ENCODE measurements around the gene HRAS. TPM values are rescaled to one million over a fixed set of nuclear protein-coding genes. Genes with fewer than 3 reads are reported as not detected.

Gene HRAS
- total RNA-seq, 2 experiments from 2014 or later = 22.0 to 25.8 TPM

DNA sequence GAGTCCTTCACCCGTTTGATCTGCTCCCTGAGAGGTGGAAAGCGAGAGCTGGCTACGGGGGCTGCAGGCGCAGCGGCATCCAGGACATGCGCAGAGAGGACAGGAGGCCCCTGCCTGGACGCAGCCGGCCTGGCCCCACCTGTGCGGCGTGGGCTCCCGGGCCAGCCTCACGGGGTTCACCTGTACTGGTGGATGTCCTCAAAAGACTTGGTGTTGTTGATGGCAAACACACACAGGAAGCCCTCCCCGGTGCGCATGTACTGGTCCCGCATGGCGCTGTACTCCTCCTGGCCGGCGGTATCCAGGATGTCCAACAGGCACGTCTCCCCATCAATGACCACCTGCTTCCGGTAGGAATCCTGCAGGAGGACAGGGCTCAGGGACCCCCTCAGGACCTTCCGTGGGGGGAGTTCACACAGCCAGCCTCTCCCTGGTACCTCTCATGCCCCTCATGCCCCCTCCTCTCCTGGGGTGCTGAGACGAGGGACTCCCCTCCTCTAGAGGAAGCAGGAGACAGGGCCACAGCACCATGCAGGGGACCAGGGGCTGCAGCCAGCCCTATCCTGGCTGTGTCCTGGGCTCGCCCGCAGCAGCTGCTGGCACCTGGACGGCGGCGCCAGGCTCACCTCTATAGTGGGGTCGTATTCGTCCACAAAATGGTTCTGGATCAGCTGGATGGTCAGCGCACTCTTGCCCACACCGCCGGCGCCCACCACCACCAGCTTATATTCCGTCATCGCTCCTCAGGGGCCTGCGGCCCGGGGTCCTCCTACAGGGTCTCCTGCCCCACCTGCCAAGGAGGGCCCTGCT is 1.6 kb downstream of the HRAS start:
- peaks cover 7% of the 10 kb centered on the region for H3K4me1 Mint-ChIP-seq (ENCODE audit: low read depth)
- intact Hi-C loops (cut with micrococcal nuclease) = no loop called here
- peaks cover 4% of the 10 kb centered on the region for H3K36me3 Mint-ChIP-seq (ENCODE audit: low read depth)
- CTCF ChIA-PET = interaction anchor here (0.9 to 6.1 kb wide), 3 partner anchors 13 to 17 kb away, joined by 4 to 34 read pairs (median 5); no protein-coding TSS in a partner anchor
- no peaks in the 10 kb centered on the region for H3K9me3 Mint-ChIP-seq
- no peak for DNase-seq
- no peaks in the 10 kb centered on the region for H3K27me3 Mint-ChIP-seq (ENCODE audit: low read depth)
- H3K4me3 Mint-ChIP-seq = peak overlapping the region; percentile 21
- no peak overlapping the region for H3K27ac Mint-ChIP-seq

DNA sequence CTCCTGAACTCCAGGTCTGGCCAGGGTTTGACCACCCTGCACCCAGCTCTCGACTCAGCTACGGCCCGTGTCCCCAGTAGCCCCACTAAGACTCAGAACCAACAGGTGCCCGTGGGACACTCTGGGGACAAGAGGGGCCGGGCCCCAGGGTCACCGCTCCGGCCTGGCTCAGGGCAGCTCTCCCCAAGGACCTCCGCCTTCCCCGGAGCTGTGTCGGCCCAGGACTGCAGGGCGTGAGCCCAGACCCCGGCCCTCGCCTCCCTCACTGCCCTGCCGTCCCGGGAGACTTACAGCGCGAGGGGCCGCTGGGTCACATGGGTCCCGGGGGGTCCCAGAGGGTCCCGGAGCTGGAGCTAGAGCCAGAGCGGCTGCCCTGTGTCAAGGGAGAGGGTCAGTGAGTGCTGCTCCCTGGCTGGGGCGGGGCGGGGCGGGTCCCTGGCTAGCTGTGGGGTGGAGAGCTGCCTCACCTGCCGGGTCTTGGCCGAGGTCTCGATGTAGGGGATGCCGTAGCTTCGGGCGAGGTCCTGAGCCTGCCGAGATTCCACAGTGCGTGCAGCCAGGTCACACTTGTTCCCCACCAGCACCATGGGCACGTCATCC is 2.3 kb downstream of the HRAS start:
- DNase-seq = no peak
- Mint-ChIP-seq H3K36me3 (ENCODE audit: low read depth) (peaks cover 4% of the 10 kb centered on the region), H3K4me3 (no peak overlapping the region)

DNA sequence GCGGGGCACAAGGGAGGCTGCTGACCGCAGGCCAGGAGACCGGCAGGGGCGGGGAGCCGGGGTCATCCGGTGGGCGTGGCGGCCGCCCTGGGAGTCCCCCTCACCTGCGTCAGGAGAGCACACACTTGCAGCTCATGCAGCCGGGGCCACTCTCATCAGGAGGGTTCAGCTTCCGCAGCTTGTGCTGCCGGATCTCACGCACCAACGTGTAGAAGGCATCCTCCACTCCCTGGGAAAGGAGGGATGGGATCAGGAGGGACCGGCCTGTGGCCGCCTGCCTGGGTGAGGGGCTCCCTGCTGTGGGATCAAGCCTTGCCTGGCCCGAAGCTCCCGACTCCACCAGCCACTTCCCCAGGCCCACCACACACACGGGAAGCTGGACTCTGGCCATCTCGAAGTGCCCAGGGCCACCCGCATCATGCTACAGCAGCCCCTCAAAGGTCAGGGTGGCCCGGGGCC is 2.8 kb downstream of the HRAS start:
- Mint-ChIP-seq H3K4me3 (no peak overlapping the region), H3K27me3 (ENCODE audit: low read depth) (no peaks in the 10 kb centered on the region), H3K27ac (no peak overlapping the region), H3K4me1 (ENCODE audit: low read depth) (peaks cover 3% of the 10 kb centered on the region), H3K9me3 (no peaks in the 10 kb centered on the region), H3K36me3 (ENCODE audit: low read depth) (peaks cover 4% of the 10 kb centered on the region)
- CTCF ChIA-PET = interaction anchor here (1.3 to 6.1 kb wide), 2 partner anchors 11 to 14 kb away, joined by 4 to 34 read pairs; no protein-coding TSS in a partner anchor
- intact Hi-C loops (cut with micrococcal nuclease) = no loop called here
- DNase-seq = no peak

More for the DNA sequence above, 2.3 kb downstream of the HRAS start:
- Mint-ChIP-seq H3K27ac (no peak overlapping the region), H3K9me3 (no peaks in the 10 kb centered on the region), H3K27me3 (ENCODE audit: low read depth) (no peaks in the 10 kb centered on the region), H3K4me1 (ENCODE audit: low read depth) (peaks cover 7% of the 10 kb centered on the region)
- CTCF ChIA-PET = interaction anchor here (1.3 to 6.1 kb wide), 2 partner anchors 12 to 14 kb away, joined by 4 to 34 read pairs; no protein-coding TSS in a partner anchor
- intact Hi-C loops (cut with micrococcal nuclease) = no loop called here

DNA sequence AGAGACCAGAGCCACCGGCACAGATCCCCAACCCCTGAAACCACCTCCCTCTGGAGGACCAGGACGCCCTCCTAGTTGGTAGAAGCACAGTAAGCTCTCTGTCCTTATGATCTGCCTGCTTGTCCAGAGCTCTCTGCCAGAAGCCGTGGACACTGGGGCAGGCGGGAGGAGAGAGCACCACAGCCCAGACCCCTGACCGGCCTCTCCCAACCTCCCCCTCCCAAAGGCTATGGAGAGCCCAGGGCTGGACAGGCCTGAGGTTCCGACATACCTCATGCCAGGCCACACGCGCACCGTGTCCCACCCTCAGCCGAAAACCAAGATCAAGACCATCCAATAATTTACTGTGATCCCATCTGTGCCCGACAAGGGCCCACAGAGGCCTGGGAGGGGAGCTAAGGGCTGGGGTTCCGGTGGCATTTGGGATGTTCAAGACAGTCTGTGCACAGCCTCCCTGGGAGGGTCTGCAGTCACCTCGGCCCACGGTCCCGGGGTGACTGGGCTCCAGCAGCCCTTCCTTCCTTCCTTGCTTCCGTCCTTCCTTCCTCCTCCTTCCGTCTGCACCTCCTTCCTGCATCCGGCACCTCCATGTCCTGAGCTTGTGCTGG is 3.4 kb downstream of the HRAS start:
- Mint-ChIP-seq H3K36me3 (ENCODE audit: low read depth) (peaks cover 4% of the 10 kb centered on the region), H3K9me3 (no peaks in the 10 kb centered on the region), H3K27ac (no peak overlapping the region), H3K4me3 (no peak overlapping the region), H3K27me3 (ENCODE audit: low read depth) (no peaks in the 10 kb centered on the region), H3K4me1 (ENCODE audit: low read depth) (peaks cover 3% of the 10 kb centered on the region)
- intact Hi-C loops (cut with micrococcal nuclease) = no loop called here
- CTCF ChIA-PET = interaction anchor here (1.3 to 6.1 kb wide), 2 partner anchors 11 to 13 kb away, joined by 4 to 34 read pairs; no protein-coding TSS in a partner anchor
- no peak for DNase-seq

DNA sequence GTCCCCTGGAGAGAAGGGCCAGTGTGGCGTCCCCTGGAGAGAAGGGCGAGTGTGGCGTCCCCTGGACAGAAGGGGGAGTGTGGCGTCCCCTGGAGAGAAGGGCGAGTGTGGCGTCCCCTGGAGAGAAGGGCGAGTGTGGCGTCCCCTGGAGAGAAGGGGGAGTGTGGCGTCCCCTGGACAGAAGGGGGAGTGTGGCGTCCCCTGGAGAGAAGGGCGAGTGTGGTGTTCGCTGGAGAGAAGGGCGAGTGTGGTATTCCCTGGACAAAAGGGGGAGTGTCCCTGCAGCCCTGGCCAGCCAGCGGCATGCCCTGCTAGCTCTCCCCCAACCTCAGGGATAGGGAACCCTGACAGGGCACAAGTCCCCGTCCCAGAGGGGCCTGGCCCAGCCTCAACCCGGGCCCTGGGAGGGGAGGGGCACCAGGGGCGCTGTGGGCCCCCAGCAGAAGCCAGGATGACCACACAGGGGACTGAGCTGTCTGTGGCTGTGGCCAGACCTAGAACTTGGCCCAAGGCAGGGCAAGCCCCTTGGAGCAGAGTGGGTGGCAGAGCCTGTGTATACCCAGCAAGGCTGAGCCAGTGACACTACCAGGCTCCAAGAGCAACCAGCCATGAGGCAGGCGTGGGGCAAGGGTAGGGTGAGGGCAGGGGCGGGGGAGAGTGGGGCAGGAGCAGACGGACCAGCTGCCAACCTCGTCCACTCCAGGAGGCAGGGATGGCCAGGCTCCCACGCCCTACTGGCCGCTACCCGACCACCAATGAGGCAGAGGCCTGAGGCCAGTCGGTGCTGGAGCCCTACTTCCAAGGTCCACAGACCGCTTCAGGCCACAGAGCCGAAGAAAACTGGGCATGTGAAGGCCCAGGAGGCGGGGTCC is 4.2 kb downstream of the HRAS start:
- no peak for DNase-seq
- Mint-ChIP-seq H3K27me3 (ENCODE audit: low read depth) (no peaks in the 10 kb centered on the region), H3K9me3 (no peaks in the 10 kb centered on the region), H3K27ac (no peak overlapping the region), H3K4me1 (ENCODE audit: low read depth) (peaks cover 3% of the 10 kb centered on the region), H3K4me3 (no peak overlapping the region), H3K36me3 (ENCODE audit: low read depth) (peaks cover 4% of the 10 kb centered on the region)
- CTCF ChIA-PET = interaction anchor here (6.1 kb wide), 1 partner anchor 12 kb away, joined by 34 read pairs; no protein-coding TSS in a partner anchor
- intact Hi-C loops (cut with micrococcal nuclease) = no loop called here

DNA sequence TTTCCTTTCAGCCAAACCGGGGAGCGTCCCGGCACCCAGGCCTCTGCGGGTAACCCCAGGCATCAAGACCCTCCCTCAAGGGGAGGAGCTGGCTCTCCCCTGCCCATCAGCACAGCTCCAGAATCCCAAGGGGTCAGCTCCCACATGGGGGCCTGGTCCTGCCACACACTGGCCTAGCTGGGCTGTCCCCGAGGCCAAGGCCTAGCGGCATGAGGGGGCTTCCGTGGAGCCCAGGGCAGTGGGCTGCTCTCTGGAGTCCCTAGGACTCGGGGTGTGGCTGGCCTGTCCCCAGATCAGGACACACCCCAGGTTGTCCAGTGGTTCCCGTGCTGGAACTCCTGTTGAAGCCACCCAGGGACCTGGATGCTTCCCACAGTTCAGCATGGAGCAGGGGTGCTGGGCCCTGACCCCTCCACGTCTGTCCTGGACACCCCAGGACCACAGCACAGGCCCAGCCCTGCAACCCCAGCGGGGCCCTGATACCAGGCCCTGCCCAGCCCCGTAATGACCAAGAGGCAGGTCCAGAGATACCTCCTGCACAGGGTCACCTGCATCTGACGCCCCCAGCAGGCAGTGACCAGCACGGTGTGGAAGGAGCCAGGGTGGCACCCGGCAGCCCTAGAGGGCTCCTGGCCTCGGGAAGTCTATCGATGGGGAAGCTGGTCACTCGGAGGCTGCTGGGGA is 5.5 kb downstream of the HRAS start:
- H3K4me1 Mint-ChIP-seq (ENCODE audit: low read depth) = peaks cover 3% of the 10 kb centered on the region
- no peak overlapping the region for H3K4me3 Mint-ChIP-seq
- H3K9me3 Mint-ChIP-seq = no peaks in the 10 kb centered on the region
- DNase-seq = no peak
- CTCF ChIA-PET = interaction anchor here (1.6 kb wide), 1 partner anchor 11 kb away, joined by 5 read pairs; no protein-coding TSS in a partner anchor
- no peak overlapping the region for H3K27ac Mint-ChIP-seq
- H3K36me3 Mint-ChIP-seq (ENCODE audit: low read depth) = peaks cover 4% of the 10 kb centered on the region
- no peaks in the 10 kb centered on the region for H3K27me3 Mint-ChIP-seq (ENCODE audit: low read depth)
- intact Hi-C loops (cut with micrococcal nuclease) = no loop called here

DNA sequence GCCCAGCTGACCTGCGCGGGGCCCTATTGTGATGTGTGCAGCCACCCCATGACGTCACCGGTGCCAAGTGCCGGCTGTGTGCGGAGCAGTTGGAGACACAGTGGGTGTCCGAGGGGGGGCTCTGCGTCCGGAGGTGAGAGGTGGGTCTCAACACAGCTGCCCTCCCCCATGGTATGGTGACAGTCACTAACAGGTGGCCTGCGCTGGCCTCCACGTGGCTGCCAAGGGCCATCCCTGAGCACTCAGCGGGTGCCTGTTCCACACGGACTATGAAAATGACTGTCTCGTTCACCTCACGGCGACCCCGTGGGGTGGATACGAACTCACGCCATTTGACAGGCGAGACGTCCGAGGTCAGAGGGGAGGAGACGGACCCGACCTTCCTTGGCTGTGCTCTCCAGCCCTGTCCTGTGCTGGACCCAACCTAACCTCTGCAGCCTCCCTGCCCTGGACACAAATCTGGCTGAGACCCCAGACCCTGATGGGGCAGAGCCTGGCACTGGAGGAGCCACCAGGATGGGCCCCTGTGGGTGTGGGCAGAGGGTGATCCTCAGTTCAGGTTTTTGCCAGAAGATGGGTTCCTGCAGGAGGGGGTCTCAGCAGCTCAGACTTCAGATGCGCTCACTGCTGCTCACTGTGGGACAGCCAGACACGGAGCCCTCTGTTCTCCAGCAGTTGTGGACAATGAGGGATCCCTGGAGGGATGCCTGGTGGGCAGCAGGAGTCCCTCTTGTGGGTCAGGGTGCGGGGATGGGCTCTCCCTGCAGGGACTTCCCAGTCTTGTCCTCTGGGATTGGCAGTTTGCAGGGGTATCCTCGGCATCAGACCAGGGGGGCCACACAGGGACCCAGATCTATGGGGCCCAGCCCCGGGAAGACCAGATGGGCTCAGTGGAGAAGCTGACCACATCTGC is 6.3 kb downstream of the HRAS start:
- DNase-seq = no peak
- Mint-ChIP-seq H3K4me1 (ENCODE audit: low read depth) (peaks cover 3% of the 10 kb centered on the region), H3K4me3 (no peak overlapping the region), H3K36me3 (ENCODE audit: low read depth) (peaks cover 4% of the 10 kb centered on the region), H3K9me3 (no peaks in the 10 kb centered on the region), H3K27ac (no peak overlapping the region), H3K27me3 (ENCODE audit: low read depth) (no peaks in the 10 kb centered on the region)
- intact Hi-C loops (cut with micrococcal nuclease) = no loop called here
- CTCF ChIA-PET = interaction anchor here (1.6 kb wide), 1 partner anchor 10 kb away, joined by 5 read pairs; no protein-coding TSS in a partner anchor

DNA sequence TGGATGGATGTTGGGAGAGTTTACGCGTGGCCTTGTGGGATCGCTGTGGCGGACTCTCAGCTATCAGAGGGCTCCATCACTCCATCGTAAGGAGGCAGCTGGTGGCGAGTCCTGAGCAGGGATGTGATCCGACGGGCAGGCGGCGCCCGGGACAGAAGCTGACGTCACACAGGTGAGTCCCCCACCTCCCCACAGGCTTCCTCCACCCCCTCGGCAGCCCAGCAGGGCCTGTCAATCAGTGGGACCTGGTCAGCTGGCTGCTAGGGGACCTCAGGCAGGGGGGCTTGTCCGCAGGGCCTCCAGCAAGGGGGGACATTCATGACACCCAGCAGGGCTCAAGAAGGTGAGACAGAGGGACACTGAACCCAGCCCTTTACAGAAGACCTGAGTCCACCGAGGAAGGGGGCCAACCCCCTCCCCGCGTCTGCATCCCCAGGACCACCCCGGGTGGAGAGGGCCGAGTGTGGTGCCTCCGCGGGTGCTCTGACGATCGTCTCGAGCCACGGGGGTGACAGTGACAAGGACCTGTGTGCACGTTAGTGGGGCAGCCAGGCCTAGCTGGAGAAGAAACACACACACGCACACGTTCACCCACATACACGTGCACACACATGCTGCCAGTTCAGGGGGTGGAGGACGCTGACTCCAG is 7.1 kb downstream of the HRAS start:
- DNase-seq = no peak
- CTCF ChIA-PET = interaction anchor here (1.6 kb wide), 1 partner anchor 9 kb away, joined by 5 read pairs; no protein-coding TSS in a partner anchor
- Mint-ChIP-seq H3K4me1 (ENCODE audit: low read depth) (no peaks in the 10 kb centered on the region), H3K36me3 (ENCODE audit: low read depth) (peaks cover 4% of the 10 kb centered on the region), H3K9me3 (no peaks in the 10 kb centered on the region), H3K27me3 (ENCODE audit: low read depth) (no peaks in the 10 kb centered on the region), H3K27ac (no peak overlapping the region), H3K4me3 (no peak overlapping the region)
- intact Hi-C loops (cut with micrococcal nuclease) = no loop called here

DNA sequence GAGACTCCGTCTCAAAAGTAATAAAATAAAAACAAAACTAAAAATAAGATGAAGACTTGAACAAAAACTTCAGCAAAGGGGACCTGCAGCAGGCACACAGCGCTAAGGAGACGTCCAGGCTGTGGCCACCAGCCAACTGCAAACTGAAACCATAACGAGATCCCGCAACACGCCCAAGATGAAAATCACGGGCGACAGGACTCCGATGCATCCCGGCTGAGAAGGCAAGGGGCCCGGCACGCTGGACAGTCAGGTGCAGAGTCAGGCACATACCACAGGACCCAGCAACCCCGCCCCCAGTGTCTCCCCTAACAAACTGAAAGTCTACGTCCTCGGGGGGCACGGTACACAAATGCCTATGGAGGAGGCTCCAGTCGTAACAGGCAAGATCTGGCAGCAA is 9.2 kb downstream of the HRAS start:
- no peaks in the 10 kb centered on the region for H3K36me3 Mint-ChIP-seq (ENCODE audit: low read depth)
- no peaks in the 10 kb centered on the region for H3K27me3 Mint-ChIP-seq (ENCODE audit: low read depth)
- H3K9me3 Mint-ChIP-seq = no peaks in the 10 kb centered on the region
- no peak for DNase-seq
- no peak overlapping the region for H3K4me3 Mint-ChIP-seq
- CTCF ChIA-PET = no interaction called here
- intact Hi-C loops (cut with micrococcal nuclease) = no loop called here
- no peak overlapping the region for H3K27ac Mint-ChIP-seq
- no peaks in the 10 kb centered on the region for H3K4me1 Mint-ChIP-seq (ENCODE audit: low read depth)

DNA sequence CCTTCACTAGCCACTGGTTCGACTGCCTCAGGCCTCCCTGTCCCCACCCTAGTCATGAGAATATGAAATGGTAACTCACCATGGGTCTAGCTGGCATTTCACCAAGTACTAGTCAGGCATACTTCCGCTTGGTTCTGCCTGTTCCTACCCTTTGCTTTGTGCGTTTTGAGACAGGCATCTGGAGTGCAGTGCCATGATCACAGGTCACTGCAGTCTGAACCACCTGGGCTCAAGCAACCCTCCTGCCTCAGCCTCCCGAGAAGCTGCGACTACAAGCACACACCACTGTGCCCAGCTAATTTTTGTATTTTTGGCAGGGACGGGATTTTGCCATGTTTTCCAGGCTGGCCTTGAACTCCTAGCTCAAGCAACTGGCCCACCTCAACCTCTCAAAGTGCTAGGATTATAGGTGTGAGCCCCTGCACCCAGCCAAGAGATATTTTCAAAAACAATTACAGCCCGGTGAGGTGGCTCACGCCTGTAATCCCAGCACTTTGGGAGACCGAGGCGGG is 14.1 kb downstream of the HRAS start:
- CTCF ChIA-PET = interaction anchor here (0.6 to 1.4 kb wide), 4 partner anchors 12 to 216 kb away, joined by 3 to 4 read pairs (median 4); no protein-coding TSS in a partner anchor
- Mint-ChIP-seq H3K27me3 (ENCODE audit: low read depth) (no peaks in the 10 kb centered on the region), H3K36me3 (ENCODE audit: low read depth) (peaks cover 3% of the 10 kb centered on the region), H3K9me3 (peaks cover 6% of the 10 kb centered on the region), H3K4me3 (no peak overlapping the region), H3K4me1 (ENCODE audit: low read depth) (peaks cover 4% of the 10 kb centered on the region), H3K27ac (no peak overlapping the region)
- DNase-seq = no peak
- intact Hi-C loops (cut with micrococcal nuclease) = no loop called here

All from activated naive CD4-positive, alpha-beta T cell treated with anti-CD3 and anti-CD28 coated beads for 36 hours (primary cell).